NCI-H128 (cell line): ENCODE results near the gene SERPIND1.

Experiments
- DNase-seq: peaks from one replicate; lab custom pipeline; 2025; ENCODE audit not compliant: unreplicated experiment; lab: John Stamatoyannopoulos, UW

SERPIND1 gene

GRCh38 chr22:20775342-20775895, 1.5 kb downstream of the SERPIND1 start:
- no peak for DNase-seq

- DNase-seq: no peak
These were observed 2.9 kb downstream of the SERPIND1 start for GRCh38 chr22:20776624-20777405.

GRCh38 chr22:20777420-20778177, 3.7 kb downstream of the SERPIND1 start:
- DNase-seq: no peak

GRCh38 chr22:20779014-20779817, 5.3 kb downstream of the SERPIND1 start:
- DNase-seq: no peak

- no peak for DNase-seq
These were observed 5.9 kb downstream of the SERPIND1 start for GRCh38 chr22:20779818-20780158.

- no peak for DNase-seq
These were observed 7.5 kb downstream of the SERPIND1 start for GRCh38 chr22:20781272-20781990.

- DNase-seq: no peak
These were observed 8.2 kb downstream of the SERPIND1 start for GRCh38 chr22:20782083-20782482.

GRCh38 chr22:20782596-20783299, 8.8 kb downstream of the SERPIND1 start:
- DNase-seq: no peak

- no peak for DNase-seq
These were observed 9.4 kb downstream of the SERPIND1 start for GRCh38 chr22:20783300-20783673.

GRCh38 chr22:20783844-20784723, 10.2 kb downstream of the SERPIND1 start:
- DNase-seq: no peak

GRCh38 chr22:20785415-20785814, 11.5 kb downstream of the SERPIND1 start:
- DNase-seq: no peak

- no peak for DNase-seq
These were observed 12.1 kb downstream of the SERPIND1 start for GRCh38 chr22:20786048-20786447.

- DNase-seq: no peak
These were observed 12.6 kb downstream of the SERPIND1 start for GRCh38 chr22:20786536-20786979.

- no peak for DNase-seq
These were observed 13.3 kb downstream of the SERPIND1 start for GRCh38 chr22:20787223-20787622.

GRCh38 chr22:20787746-20788626, 14.1 kb downstream of the SERPIND1 start:
- DNase-seq: no peak

- no peak for DNase-seq
These were observed 14.9 kb downstream of the SERPIND1 start for GRCh38 chr22:20788627-20789344.

GRCh38 chr22:20792221-20792965, 18.5 kb downstream of the SERPIND1 start:
- no peak for DNase-seq
